GM23248 (cell line): ENCODE data around the gene COL23A1. TPM values are rescaled to one million over a fixed set of nuclear protein-coding genes. Genes with fewer than 3 reads are reported as not detected.

Experiments used
- DNase-seq: peaks from one replicate; pipeline ENCODE4 v3.0.0-alpha.2; 2015
- H2AFZ ChIP-seq: fragments of 200-600 bp; sonication (generic); 2 replicates; pipeline ENCODE4 v1.6.1; 2016; ENCODE audit warnings: antibody characterized with exemption
- H3F3A ChIP-seq: fragments of 200-600 bp; sonication (generic); 2 replicates; pipeline ENCODE4 v1.6.1; 2016; ENCODE audit warnings: mild to moderate bottlenecking, antibody characterized with exemption, mixed run types; ENCODE audit not compliant: insufficient read depth
- H3K27ac ChIP-seq: fragments of 200-600 bp; sonication (generic); 2 replicates; pipeline ENCODE4 v1.5.1; 2016; ENCODE audit warnings: mild to moderate bottlenecking
- H3K27me3 ChIP-seq: fragments of 200-600 bp; sonication (generic); replicated peaks from 2 replicates; pipeline ENCODE4 v1.6.1; 2016; ENCODE audit warnings: mild to moderate bottlenecking; ENCODE audit not compliant: insufficient read depth
- H3K36me3 ChIP-seq: fragments of 200-600 bp; sonication (generic); 2 replicates; pipeline ENCODE4 v1.6.1; 2016; ENCODE audit warnings: low read depth, mild to moderate bottlenecking
- H3K4me1 ChIP-seq: fragments of 200-600 bp; sonication (generic); 2 replicates; pipeline ENCODE4 v1.6.1; 2016; ENCODE audit warnings: mild to moderate bottlenecking; ENCODE audit not compliant: insufficient read depth
- H3K4me2 ChIP-seq: fragments of 200-600 bp; sonication (generic); one replicate; pipeline ENCODE4 v1.6.1; 2016; ENCODE audit warnings: mild to moderate bottlenecking; ENCODE audit not compliant: unreplicated experiment
- H3K4me3 ChIP-seq: fragments of 200-600 bp; sonication (generic); 2 replicates; pipeline ENCODE4 v1.5.1; 2016; ENCODE audit warnings: mild to moderate bottlenecking
- H3K79me2 ChIP-seq: fragments of 200-600 bp; sonication (generic); 2 replicates; pipeline ENCODE4 v1.6.1; 2016; ENCODE audit warnings: mild to moderate bottlenecking; ENCODE audit not compliant: insufficient read depth
- H3K9ac ChIP-seq: fragments of 200-600 bp; sonication (generic); 2 replicates; pipeline ENCODE4 v1.6.1; 2016; ENCODE audit warnings: mild to moderate bottlenecking
- H3K9me2 ChIP-seq: fragments of 200-600 bp; sonication (generic); 2 replicates; pipeline ENCODE4 v1.6.1; 2016; ENCODE audit warnings: mixed run types, mild to moderate bottlenecking, moderate library complexity; ENCODE audit not compliant: insufficient read depth
- H3K9me3 ChIP-seq: fragments of 200-600 bp; sonication (generic); one replicate; pipeline ENCODE4 v1.6.1; 2017; ENCODE audit warnings: low read depth
- H4K20me1 ChIP-seq: fragments of 200-600 bp; sonication (generic); 2 replicates; pipeline ENCODE4 v1.6.0; 2016; ENCODE audit not compliant: insufficient read depth
- EZH2 ChIP-seq: fragments of 200-600 bp; sonication (generic); IDR thresholded peaks from 2 replicates; pipeline ENCODE4 v1.6.1; 2018; ENCODE audit warnings: antibody characterized with exemption, mild to moderate bottlenecking; ENCODE audit not compliant: insufficient read depth, poor library complexity, severe bottlenecking
- EZH2phosphoT487 ChIP-seq: fragments of 200-600 bp; sonication (generic); IDR thresholded peaks from 2 replicates; pipeline ENCODE4 v1.6.1; 2018; ENCODE audit warnings: antibody characterized with exemption, moderate library complexity, mild to moderate bottlenecking, low read depth; ENCODE audit not compliant: insufficient read depth
- WGBS, 2 experiments: methylation state at CpG; one replicate each; pipeline ENCODE4 v1.1.6; 2015 to 2017; ENCODE audit warnings: low lambda C conversion rate in 2 of 2, low coverage in 1 of 2; ENCODE audit errors: missing lambda C conversion rate in 2 of 2; 5-methylcytosine and 5-hydroxymethylcytosine counted together
- in situ Hi-C: fragments of 300-500 bp; cut with MboI; formaldehyde crosslinking; loops from 2 replicates; pipeline ENCODE4 v1.15.0; 2020
- polyA plus RNA-seq: library from polyadenylated mRNA; unstranded; fragments of >200 nt; fragmentation: Nextera tagmentation; extraction: Ambion mirVana; gene quantifications from 2 replicates; pipeline ENCODE4 v1.2.1, GENCODE V29; 2016
- total RNA-seq: library from RNA; depleted of rRNA; stranded (reverse); fragments of >200 nt; shearing (Covaris generic); gene quantifications from 2 replicates; pipeline ENCODE4 v1.2.3, GENCODE V29; 2014

COL23A1 gene
- total and polyA plus RNA-seq, 2 experiments from 2014 or later: not detected

GRCh38 chr5:178524093-178524882, 65.9 kb downstream of the COL23A1 start:
- 29 to 36% methylated on average over 10 of the region's 10 CpGs for WGBS, 2 experiments
- no peaks in the 10 kb centered on the region for H3K4me1 ChIP-seq
- H3K27ac ChIP-seq: no peak overlapping the region
- H3K9me3 ChIP-seq: no peaks in the 10 kb centered on the region
- no peak for DNase-seq
- H2AFZ ChIP-seq: no peak overlapping the region
- no peaks in the 10 kb centered on the region for H4K20me1 ChIP-seq
- H3K9me2 ChIP-seq: no peaks in the 10 kb centered on the region
- H3K27me3 ChIP-seq: no peaks in the 10 kb centered on the region
- TF ChIP-seq EZH2 (no peak), EZH2phosphoT487 (no peak)
- H3K79me2 ChIP-seq: no peaks in the 10 kb centered on the region
- H3K4me2 ChIP-seq: no peak overlapping the region
- no peaks in the 10 kb centered on the region for H3K36me3 ChIP-seq
- no peak overlapping the region for H3K9ac ChIP-seq
- in situ Hi-C loops: no loop called here
- no peak overlapping the region for H3K4me3 ChIP-seq
- no peaks in the 10 kb centered on the region for H3F3A ChIP-seq

GRCh38 chr5:178522361-178522760, 67.8 kb downstream of the COL23A1 start:
- Histone ChIP-seq H3K4me1 (no peaks in the 10 kb centered on the region), H3K4me3 (no peak overlapping the region), H3K9me2 (no peaks in the 10 kb centered on the region), H3K36me3 (no peaks in the 10 kb centered on the region), H3K27ac (no peak overlapping the region), H3K4me2 (no peak overlapping the region), H3K27me3 (no peaks in the 10 kb centered on the region), H3K9ac (no peak overlapping the region), H4K20me1 (no peaks in the 10 kb centered on the region), H2AFZ (no peak overlapping the region), H3F3A (no peaks in the 10 kb centered on the region), H3K79me2 (no peaks in the 10 kb centered on the region), H3K9me3 (no peaks in the 10 kb centered on the region)
- in situ Hi-C loops: no loop called here
- no peak for DNase-seq
- TF ChIP-seq EZH2: no peak
- no peak for TF ChIP-seq EZH2phosphoT487
- WGBS, 2 experiments: 66 to 71% methylated on average over 13 to 14 of the region's 14 CpGs

- Histone ChIP-seq H3K4me1 (no peaks in the 10 kb centered on the region), H3K36me3 (no peaks in the 10 kb centered on the region), H3K9ac (no peak overlapping the region), H3K79me2 (no peaks in the 10 kb centered on the region), H3F3A (no peaks in the 10 kb centered on the region), H2AFZ (no peak overlapping the region), H3K27me3 (no peaks in the 10 kb centered on the region), H3K4me2 (no peak overlapping the region), H4K20me1 (no peaks in the 10 kb centered on the region), H3K9me2 (no peaks in the 10 kb centered on the region), H3K27ac (no peak overlapping the region), H3K4me3 (no peak overlapping the region), H3K9me3 (no peaks in the 10 kb centered on the region)
- TF ChIP-seq EZH2: no peak
- no peak for TF ChIP-seq EZH2phosphoT487
- DNase-seq: no peak
- 69 to 74% methylated on average over 4 of the region's 4 CpGs for WGBS, 2 experiments
- in situ Hi-C loops: no loop called here
Observed at GRCh38 chr5:178520851-178521250, 69.3 kb downstream of the COL23A1 start.

- no peaks in the 10 kb centered on the region for H3K9me2 ChIP-seq
- H3F3A ChIP-seq: no peaks in the 10 kb centered on the region
- H3K9ac ChIP-seq: no peak overlapping the region
- no peaks in the 10 kb centered on the region for H3K4me1 ChIP-seq
- 47 to 75% methylated on average over 2 of the region's 2 CpGs for WGBS, 2 experiments
- H3K9me3 ChIP-seq: no peaks in the 10 kb centered on the region
- no peaks in the 10 kb centered on the region for H3K79me2 ChIP-seq
- in situ Hi-C loops: no loop called here
- no peak overlapping the region for H3K27ac ChIP-seq
- H4K20me1 ChIP-seq: no peaks in the 10 kb centered on the region
- H3K4me3 ChIP-seq: no peak overlapping the region
- no peak overlapping the region for H3K4me2 ChIP-seq
- no peak overlapping the region for H2AFZ ChIP-seq
- TF ChIP-seq EZH2phosphoT487: no peak
- no peak for DNase-seq
- H3K27me3 ChIP-seq: no peaks in the 10 kb centered on the region
- no peaks in the 10 kb centered on the region for H3K36me3 ChIP-seq
Observed at GRCh38 chr5:178519804-178520203, 70.4 kb downstream of the COL23A1 start.
